Endothelial cell of umbilical vein (primary cell): ENCODE results near the gene SRP14.

ENCODE experiments used
- CTCF ChIP-seq, 2 donors: IDR thresholded peaks; 1 replicate in 1 of 2; 2 replicates in 1 of 2; pipeline ENCODE4 v1.5.1; 2011; ENCODE audit warnings: low read length in 2 of 2, mild to moderate bottlenecking in 2 of 2, moderate library complexity in 2 of 2, control low read depth in 1 of 2, inconsistent platforms in 1 of 2, low read depth in 1 of 2; ENCODE audit not compliant: insufficient read depth in 1 of 2; ENCODE audit errors: extremely low read depth in 1 of 2
- POLR2A ChIP-seq: IDR thresholded peaks from 2 replicates; pipeline ENCODE4 v1.6.1; 2012; ENCODE audit warnings: low read depth, mild to moderate bottlenecking, control low read depth, low read length

GRCh38 chr15:40080104-40080503 is 41.1 kb upstream of the SRP14 start:
- no peak for TF ChIP-seq CTCF (IDR thresholded peaks at IDR 0.05; ENCODE audit: extremely low read depth in 1 of 2, insufficient read depth in 1 of 2, low read depth in 1 of 2, low read length in 2 of 2)
- TF ChIP-seq POLR2A: no peak
